GM19328 (cell line): Measurements from ENCODE around the gene SLC7A7.
"Not testable (repeated sequence)": the region's sequence is repeated elsewhere in the genome, so short reads cannot be mapped to it uniquely, and the experiment has no call there.

ENCODE experiments used
- ATAC-seq: cut with Tn5 transposase; IDR thresholded peaks from one replicate; pipeline ENCODE4 v1.9.1; 2021; ENCODE audit warnings: mild to moderate bottlenecking, moderate library complexity; ENCODE audit not compliant: unreplicated experiment

SLC7A7 gene

DNA sequence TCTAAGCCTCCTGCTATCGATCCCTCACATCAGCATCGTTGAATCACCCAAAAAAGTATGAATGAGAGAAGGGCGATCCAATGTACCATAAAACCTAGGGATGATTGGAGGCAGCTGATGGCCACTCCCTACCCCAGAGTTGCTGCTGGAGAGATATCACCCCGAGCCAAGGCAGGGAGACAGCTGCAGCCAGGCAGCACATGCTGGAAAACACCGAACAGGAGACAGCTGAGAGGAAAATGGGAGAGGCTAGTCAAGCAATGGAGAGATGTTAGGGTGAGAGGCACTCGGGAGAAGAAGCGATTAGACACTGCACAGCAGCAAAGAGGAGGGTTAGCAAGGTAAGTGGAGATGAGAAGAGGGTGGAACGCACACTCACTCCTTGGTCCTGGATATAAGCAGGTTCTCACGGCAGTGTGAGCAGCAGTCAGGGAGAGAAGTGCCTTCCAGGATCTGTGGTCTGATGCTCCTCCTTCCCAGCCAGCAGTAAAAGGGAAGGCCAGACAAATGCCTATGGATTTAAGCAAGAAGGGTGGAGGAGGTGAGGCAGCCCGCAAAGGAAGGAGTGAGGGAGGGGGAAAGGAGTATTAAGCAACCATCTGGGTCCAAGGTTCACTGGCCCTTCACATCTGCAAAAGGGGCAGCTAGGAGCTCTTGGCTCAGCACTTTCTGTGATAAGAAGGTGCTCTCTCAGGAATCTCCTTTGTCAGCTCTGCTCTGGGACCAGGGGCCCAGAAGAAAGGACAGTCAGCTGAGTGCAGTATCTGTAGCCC, at the start of gene SLC7A7:
Gene SLC7A7, minus strand, starts transcription at position 495 of the 773 bp plus-strand sequence. CDS start 2,037 bp downstream, outside the sequence.
- ATAC-seq: no peak

DNA sequence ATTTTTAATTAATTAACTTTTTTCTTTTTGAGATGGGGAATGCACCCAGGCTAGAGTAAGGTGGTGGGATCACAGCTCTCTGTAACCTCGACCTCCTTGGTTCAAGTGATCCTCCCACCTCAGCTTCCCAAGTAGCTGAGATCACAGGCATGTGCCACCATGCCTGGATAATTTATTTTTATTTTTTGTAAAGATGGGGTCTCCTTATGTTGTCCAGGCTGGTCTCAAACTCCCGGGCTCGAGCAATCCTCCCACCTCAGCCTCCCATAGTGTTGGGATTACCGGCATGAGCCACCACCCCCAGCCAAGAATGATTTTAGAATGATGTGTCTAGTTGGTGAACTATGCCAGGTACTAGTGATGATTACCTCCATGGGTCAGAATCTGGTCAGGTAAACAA, 49.7 kb upstream of the SLC7A7 start:
- ATAC-seq: no peak

DNA sequence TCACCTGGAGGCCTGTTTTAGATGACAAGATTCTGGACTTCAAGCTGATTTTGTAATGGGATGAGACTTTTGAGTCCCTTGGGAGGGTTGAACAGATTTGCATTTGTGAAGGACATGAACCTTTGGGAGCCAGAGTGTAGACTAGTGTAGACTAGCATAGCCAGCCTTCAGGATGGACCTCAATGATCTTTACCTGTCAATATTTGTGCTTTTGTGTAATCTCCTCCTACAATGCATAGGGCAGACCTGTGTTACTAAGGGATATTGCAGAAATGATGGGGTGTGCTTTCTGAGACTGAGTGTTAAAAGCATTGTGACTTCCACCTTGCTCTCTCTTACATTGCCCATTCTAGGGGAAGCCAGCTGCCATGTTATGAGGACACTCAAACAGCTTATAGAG, 46.4 kb upstream of the SLC7A7 start:
- no peak for ATAC-seq

DNA sequence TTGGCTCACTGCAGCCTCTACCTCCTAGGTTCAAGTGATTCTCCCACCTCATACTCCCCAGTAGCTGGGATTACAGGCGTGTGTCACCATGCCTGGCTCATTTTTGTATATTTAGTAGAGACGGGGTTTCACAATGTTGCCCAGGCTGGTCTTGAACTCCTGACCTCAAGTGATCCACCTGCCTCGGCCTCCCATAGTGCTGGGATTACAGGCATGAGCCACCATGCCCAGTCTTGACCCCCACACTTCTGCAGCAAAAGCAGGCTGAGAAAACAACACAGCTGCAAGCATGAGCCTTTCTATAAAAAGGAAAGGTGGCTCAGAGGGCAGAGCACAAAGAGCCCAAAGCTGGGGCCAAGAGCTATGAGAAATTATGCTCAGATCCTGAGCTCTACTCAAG, 45.1 kb upstream of the SLC7A7 start:
- ATAC-seq: not testable (repeated sequence)

DNA sequence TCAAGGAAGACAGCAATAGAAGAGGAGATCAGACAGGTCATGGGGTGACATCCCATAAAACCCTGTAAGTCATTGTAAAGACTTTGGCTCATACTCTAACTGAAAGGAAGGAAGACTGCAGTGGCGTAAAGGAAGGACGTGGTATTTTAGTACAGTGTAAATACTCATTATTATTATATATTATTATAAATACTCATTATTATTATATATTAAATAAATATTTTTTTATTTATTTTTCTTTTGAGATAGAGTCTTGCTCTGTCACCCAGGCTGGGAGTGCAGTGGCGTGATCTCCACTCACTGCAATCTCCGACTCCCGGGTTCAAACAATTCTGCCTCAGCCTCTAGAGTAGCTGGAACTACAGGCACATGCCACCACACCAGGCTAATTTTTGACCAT, 41.2 kb upstream of the SLC7A7 start:
- no peak for ATAC-seq

DNA sequence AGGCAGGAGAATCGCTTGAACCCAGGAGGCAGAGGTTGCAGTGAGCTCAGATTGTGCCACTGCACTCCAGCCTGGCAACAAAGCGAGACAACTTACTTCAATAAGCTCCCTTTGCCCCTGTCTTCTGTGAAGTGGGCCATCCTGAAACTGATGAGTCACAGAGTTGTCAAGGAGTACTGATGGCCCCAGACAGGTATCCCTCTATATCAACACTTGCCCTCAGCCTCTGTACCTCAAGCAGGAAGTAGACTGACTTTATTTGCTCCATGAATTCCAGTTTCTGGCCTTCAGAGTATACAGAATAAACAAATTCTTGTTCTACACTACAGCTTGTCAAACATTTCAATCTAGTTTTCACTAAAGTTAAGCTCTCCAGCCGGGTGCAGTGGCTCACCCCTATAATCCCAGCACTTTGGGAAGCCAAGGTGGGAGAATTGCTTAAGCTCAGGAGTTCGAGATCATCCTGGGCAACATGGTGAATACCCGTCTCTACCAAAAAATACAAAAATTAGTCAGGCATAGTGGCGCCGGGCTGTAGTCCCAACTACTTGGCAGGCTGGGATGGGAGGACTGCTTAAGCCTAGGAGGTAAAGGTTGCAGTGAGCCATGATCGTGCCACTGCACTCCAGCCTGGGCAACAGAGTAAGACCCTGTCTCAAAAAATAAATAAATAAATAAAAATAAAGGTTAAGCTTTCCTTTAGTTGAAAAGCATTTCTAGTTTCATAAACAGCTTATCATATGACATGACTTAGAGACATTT, 39.9 kb upstream of the SLC7A7 start:
- ATAC-seq: no peak

DNA sequence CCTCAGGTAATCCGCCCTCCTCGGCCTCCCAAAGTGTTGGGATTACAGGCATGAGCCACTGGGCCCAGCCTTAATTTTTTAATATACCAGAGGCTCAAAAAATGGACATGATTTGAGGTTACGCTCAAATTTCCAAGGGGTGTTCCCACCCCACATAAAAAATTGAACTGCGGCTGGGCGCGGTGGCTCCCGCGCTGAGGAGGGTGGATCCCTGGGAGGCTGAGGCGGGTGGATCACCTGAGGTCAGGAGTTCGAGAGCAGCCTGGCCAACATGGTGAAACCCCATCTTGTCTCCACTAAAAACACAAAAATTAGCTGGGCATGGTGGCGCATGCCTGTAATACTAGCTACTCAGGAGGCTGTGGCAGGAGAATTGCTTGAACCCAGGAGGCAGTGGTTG, 39.1 kb upstream of the SLC7A7 start:
- not testable (repeated sequence) for ATAC-seq

DNA sequence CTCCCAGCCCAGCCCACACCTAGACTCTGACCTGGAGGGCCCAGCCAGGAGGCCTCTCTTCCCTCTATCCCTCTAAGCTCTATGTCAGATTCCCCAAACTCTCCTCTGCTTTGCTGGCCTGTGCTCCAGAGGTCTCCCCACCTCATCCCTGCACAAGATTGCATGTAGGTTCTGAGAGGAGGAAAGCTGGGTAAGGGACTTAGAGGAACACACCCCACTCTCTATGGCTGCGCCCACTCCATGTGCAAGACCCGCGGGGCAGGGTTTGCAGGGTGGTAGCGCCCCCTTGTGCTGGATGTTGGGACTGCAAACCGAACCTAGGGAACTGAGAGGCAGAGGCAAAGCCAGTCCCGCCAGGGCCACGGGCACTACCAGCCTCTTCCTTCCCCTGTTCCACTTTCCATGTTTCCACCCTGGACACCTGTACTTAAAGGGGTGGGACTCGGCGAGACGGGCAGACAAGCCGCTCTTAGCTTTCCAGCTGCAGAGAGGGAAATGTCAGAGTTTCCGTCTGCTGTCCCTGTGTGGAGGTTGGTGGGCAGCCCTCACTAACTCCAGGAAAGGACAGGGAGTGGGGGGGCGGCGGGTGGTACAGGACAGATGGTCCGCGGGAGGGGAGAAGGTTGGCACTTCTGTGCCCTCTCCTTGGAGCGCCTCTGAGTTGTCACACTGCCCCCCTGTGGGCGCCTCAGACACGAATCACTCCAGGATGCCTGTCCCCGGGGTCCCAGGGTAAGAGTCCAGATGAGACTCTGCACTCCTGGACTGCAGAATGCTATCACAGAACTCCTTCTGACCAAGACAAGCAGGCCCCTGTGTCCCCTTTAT, 37.9 kb upstream of the SLC7A7 start:
- no peak for ATAC-seq

DNA sequence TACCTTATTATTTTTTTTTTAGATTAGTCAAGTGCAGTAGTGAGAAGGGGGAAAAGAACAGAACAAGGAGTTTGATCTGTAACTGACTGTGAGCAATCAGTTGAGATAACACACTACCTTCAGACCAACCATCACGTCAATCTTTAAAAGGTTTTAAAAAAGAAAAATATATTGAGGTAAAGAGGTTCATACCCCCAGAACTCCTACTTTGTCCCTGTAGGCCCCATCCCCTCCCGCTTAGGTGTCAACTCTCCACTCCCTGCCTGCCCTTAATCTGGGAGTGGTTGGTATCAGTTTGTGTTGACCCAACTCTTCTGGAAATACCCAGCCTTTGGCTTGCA, 37.3 kb upstream of the SLC7A7 start:
- no peak for ATAC-seq

DNA sequence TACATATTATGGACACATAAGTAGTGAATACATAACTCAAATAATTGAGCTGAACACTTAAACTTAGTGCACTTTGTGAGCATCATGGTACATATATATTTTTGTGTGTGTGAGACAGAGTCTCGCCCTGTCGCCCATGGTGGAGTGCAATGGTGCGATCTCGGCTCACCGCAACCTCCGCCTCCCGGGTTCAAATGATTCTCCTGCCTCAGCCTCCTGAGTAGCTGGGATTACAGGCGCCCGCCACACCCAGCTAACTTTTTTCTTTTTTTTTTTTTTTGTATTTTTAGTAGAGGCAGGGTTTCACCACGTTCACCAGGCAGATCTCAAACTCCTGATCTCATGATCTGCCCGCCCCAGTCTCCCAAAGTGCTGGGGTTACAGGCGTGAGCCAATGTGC, 36.9 kb upstream of the SLC7A7 start:
- not testable (repeated sequence) for ATAC-seq

DNA sequence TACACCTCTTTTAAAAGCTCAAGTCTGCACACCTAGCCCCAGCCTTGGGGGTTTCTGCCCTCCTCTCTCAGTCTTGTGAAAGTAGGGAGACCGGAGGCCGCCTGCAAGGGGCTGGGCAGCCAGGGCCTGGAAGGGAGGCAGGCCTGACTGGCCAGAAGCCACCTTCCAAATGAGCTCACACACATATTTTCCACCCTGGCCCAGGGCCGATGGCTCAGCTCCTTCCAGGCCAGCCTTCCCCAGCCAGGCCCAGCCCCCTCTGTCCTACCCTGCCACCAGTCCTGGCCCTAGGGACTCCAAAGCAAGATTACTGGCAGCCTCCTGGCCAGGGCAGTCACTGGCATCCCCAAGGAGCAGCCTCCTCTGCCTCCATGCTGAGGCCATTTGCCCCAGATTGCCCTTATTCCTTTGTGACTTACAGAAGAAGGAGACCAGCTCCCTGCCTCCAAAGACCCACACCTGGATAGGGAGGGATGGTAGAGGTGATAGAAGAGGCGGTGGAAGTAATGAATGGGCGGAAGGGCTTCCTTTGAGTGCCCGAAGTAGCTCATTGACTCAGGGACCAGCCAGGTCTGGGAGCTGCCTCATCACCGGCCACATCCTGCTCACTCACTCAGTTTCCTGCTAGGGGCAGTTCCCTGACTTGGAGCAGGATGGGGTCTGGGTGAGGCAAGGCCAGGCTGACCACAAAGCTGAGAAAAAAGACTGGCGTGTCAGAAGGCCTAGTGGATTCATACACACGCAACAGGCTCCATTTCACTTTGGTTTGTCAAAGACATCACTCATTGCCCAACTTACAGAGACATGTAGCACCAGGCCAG, 35.9 kb upstream of the SLC7A7 start:
- ATAC-seq: no peak

DNA sequence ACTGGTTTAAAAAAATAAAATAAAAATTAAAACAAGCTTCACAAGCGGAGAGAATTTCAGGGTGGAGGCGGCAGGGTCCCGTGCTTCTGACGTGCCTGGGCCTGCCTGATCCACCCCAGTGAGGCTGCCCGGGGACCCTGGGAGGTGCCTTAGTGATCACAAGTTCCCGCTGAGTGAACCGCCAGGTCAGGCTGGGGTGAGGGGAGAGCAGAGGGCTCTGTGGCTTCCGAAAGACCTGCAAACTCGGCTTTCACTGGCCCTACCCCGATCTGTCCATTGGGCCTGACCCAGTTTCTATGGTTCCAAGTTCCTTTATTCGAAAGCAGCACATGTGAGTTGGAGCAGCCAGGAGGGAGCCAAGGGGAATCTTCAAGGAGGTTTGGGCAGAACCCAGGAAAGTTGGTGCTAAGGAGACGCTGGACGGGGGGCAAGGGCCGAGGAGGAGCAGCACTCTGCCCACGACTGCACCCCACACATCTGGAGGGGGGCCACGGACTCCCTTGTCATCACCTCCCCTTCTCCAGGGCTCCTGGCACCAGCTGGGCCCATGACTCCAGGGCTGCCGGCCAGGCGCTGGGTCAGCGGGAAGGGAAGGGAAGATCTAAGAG, 34.1 kb upstream of the SLC7A7 start:
- no peak for ATAC-seq

DNA sequence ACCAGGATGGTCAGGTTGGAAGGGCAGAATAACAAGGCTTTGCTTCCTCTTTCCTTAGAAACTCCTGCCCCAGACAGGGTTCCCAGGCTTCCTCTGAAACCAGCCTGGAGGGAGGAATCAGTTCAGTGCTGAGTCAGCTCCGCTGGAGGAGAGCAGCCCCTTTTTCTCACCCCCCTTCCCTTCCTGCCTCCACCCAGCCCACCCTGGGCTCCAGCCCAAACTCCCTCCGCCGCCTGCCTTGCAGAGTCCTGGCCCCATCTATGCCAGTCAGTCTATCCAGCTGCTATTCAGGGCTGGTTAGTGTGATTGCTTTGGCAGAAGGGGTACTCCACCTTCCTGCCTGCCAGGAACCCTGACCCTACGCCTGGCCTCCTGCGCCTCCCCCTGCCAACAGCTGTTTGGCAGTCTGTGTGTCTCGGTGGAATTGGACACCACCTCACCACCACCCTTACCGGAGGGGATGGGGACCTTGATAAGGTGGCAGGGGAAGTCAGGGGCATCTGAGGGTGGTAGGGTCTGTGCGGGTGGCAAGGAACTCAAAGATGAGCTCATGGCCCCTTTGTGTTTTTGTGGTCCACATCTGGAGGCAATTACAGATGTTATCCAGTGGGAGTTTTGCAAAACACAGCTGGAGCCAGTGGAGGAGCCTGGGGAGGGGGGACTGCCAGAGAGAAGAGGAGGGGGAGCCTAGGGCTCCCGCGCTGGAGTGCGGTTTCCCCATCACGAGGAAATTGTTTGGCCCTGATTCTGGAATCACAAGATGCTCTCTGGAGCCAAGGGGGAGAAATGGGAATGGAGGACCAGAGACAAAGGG, 33.3 kb upstream of the SLC7A7 start:
- ATAC-seq: no peak

DNA sequence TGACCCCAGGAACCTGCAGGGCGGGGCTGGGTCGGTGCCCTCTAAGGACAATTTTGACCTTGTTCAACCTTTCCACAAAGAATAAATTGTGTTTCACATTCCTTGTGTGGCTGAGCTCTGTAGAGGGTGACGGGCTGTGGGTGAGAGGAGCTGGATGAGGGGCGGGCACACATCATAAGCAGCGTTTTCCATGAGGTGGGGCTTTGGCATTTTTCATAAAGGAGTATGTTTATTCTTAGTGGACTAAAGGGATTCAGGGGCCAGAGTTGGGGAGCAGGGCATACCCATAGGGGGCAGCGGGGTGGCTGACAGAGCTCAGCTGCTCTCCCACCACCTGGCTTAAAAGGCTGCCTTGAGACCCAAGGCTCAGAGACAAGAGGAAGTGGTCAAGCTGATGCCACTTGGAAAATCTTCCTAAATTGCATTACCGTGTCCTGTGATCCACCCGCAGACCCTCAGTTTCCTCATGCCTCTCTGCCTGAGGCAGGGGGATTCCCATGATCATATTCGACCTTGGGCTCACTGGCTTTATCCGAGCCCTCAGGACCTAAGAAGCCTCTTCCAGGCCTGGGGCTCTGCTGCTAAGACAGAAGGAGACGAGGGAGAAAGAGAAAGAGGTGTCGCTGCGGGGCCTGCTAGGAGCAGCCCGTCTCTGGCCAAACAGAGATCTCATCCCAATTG, 32.6 kb upstream of the SLC7A7 start:
- ATAC-seq: no peak

DNA sequence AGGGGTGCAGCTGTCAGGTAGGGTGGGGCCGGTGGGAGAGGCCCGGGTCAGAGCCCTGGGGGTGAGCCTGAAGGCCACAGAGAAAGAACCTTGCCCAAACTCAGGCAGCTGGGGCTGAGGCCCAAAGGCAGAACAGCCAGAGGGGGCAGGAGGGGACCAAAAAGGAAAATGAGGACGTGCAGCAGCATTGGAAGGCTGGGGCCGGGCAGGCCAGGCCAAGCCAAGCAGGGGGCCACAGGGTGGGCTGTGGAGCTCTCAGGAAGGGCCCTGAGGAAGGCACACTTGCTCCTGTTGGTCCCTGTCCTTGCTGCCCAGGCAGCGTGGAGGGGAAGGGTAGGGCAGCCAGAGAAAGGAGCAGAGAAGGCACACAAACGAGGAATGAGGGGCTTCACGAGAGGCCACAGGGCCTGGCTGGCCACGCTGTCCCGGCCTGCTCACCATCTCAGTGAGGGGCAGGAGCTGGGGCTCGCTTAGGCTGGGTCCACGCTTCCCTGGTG, 31.6 kb upstream of the SLC7A7 start:
- ATAC-seq: no peak

DNA sequence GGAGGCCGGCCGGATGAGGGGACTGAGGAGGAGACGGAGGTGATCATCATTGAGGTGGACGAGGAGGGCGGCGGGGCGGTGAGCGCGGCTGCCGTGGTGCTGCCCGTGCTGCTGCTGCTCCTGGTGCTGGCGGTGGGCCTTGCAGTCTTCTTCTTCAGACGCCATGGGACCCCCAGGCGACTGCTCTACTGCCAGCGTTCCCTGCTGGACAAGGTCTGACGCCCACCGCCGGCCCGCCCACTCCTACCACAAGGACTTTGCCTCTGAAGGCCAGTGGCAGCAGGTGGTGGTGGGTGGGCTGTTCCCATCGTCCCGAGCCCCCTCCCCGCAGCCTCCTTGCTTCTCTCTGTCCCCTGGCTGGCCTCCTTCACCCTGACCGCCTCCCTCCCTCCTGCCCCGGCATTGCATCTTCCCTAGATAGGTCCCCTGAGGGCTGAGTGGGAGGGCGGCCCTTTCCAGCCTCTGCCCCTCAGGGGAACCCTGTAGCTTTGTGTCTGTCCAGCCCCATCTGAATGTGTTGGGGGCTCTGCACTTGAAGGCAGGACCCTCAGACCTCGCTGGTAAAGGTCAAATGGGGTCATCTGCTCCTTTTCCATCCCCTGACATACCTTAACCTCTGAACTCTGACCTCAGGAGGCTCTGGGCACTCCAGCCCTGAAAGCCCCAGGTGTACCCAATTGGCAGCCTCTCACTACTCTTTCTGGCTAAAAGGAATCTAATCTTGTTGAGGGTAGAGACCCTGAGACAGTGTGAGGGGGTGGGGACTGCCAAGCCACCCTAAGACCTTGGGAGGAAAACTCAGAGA, 30.8 kb upstream of the SLC7A7 start:
- no peak for ATAC-seq

DNA sequence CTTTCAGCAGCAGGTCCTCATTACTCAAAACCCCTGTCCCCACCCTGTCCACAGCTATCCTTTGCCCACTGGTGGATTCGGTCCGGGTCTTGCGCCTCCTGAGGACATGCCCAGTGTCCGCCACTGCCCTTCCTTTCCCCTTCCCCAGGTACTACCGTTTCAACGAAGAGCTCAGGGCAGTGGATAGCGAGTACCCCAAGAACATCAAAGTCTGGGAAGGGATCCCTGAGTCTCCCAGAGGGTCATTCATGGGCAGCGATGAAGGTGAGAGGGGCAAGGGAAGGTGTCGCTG, 29.8 kb upstream of the SLC7A7 start:
- ATAC-seq: no peak
